GM18870 (cell line): ENCODE data around the gene TNIK.

Source experiments
- ATAC-seq: cut with Tn5 transposase; IDR thresholded peaks from one replicate; pipeline ENCODE4 v1.9.1; 2021; ENCODE audit warnings: moderate library complexity; ENCODE audit not compliant: unreplicated experiment

Gene TNIK

GRCh38 chr3:171470714-171471227 is 10.6 kb upstream of the TNIK start:
- no peak for ATAC-seq

GRCh38 chr3:171469376-171469775 is 9.2 kb upstream of the TNIK start:
- no peak for ATAC-seq

- ATAC-seq, result no peak
Measured at GRCh38 chr3:171468296-171468906, 8.2 kb upstream of the TNIK start.

- no peak for ATAC-seq
Measured at GRCh38 chr3:171465763-171466162, 5.6 kb upstream of the TNIK start.

- no peak for ATAC-seq
Measured at GRCh38 chr3:171464462-171464861, 4.3 kb upstream of the TNIK start.

GRCh38 chr3:171462224-171462623 is 2.0 kb upstream of the TNIK start:
- no peak for ATAC-seq

- no peak for ATAC-seq
Measured at GRCh38 chr3:171461525-171461917, 1.3 kb upstream of the TNIK start.

- peak; percentile 19 for ATAC-seq
Measured at GRCh38 chr3:171460725-171461524, 720 bp upstream of the TNIK start.

GRCh38 chr3:171459137-171459941 is 866 bp downstream of the TNIK start:
- no peak for ATAC-seq

- ATAC-seq, result no peak
Measured at GRCh38 chr3:171458864-171459136, 1.4 kb downstream of the TNIK start.

GRCh38 chr3:171458071-171458863 is 1.9 kb downstream of the TNIK start:
- ATAC-seq, result no peak

GRCh38 chr3:171457607-171458061 is 2.6 kb downstream of the TNIK start:
- ATAC-seq, result no peak

GRCh38 chr3:171456765-171457606 is 3.2 kb downstream of the TNIK start:
- ATAC-seq, result no peak

- no peak for ATAC-seq
Measured at GRCh38 chr3:171455603-171456550, 4.3 kb downstream of the TNIK start.

GRCh38 chr3:171454041-171454440 is 6.2 kb downstream of the TNIK start:
- no peak for ATAC-seq

- ATAC-seq, result no peak
Measured at GRCh38 chr3:171453180-171453886, 6.9 kb downstream of the TNIK start.

- ATAC-seq, result no peak
Measured at GRCh38 chr3:171452328-171452727, 7.9 kb downstream of the TNIK start.

- no peak for ATAC-seq
Measured at GRCh38 chr3:171451915-171452314, 8.3 kb downstream of the TNIK start.
